Hepatocyte (in vitro differentiated cells): ENCODE measurements around the gene TRIM34.

Source experiments
- EZH2 ChIP-seq: fragments of 200-600 bp; sonication (generic); IDR thresholded peaks from 2 replicates; pipeline ENCODE4 v1.6.1; 2016; ENCODE audit warnings: antibody characterized with exemption, mild to moderate bottlenecking, borderline replicate concordance
- TF ChIP-seq, protein P1 (sequence below): fragments of 200-600 bp; sonication (generic); IDR thresholded peaks from 2 replicates; pipeline ENCODE4 v1.5.1; 2016; ENCODE audit warnings: antibody characterized with exemption, mild to moderate bottlenecking; ENCODE audit not compliant: poor library complexity

DNA sequence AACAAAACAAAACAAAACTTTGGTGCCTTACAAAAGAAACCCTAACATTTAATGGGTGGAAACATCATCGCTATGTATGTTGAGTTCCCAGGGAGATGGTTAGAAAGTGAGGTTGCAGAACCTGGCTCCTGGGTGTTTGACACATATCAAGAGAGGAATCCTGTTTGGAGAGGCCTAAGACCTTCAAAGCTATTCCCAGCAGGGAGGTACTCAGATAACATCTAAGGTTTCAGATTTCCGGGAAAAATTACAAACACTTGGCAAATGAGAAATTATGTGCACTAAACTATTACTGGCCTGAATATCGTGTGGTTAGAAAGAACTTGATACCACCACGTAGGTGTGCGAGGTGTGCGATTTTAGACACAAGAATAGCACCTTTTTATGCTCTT, 41.6 kb downstream of the TRIM34 start:
- no peak for TF ChIP-seq EZH2
- TF ChIP-seq, protein P1, sequence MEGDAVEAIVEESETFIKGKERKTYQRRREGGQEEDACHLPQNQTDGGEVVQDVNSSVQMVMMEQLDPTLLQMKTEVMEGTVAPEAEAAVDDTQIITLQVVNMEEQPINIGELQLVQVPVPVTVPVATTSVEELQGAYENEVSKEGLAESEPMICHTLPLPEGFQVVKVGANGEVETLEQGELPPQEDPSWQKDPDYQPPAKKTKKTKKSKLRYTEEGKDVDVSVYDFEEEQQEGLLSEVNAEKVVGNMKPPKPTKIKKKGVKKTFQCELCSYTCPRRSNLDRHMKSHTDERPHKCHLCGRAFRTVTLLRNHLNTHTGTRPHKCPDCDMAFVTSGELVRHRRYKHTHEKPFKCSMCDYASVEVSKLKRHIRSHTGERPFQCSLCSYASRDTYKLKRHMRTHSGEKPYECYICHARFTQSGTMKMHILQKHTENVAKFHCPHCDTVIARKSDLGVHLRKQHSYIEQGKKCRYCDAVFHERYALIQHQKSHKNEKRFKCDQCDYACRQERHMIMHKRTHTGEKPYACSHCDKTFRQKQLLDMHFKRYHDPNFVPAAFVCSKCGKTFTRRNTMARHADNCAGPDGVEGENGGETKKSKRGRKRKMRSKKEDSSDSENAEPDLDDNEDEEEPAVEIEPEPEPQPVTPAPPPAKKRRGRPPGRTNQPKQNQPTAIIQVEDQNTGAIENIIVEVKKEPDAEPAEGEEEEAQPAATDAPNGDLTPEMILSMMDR, result no peak
